Smooth muscle cell (in vitro differentiated cells): ENCODE data around the gene PFN3. TPM values are rescaled to one million over a fixed set of nuclear protein-coding genes. Genes with fewer than 3 reads are reported as not detected.

Experiments
- DNase-seq: peaks from one replicate; lab custom pipeline; 2025; ENCODE audit not compliant: unreplicated experiment; lab: John Stamatoyannopoulos, UW
- H2AFZ ChIP-seq: fragments of 200-600 bp; sonication (generic); 2 replicates; pipeline ENCODE4 v1.6.0; 2016; ENCODE audit warnings: antibody characterized with exemption, low read depth, mild to moderate bottlenecking
- H3F3A ChIP-seq: fragments of 200-600 bp; sonication (generic); 2 replicates; pipeline ENCODE4 v1.6.0; 2017; ENCODE audit warnings: antibody characterized with exemption, low read depth
- H3K27ac ChIP-seq: fragments of 200-600 bp; sonication (generic); 2 replicates; pipeline ENCODE4 v1.5.1; 2016; ENCODE audit warnings: low read depth, mild to moderate bottlenecking
- H3K27me3 ChIP-seq: fragments of 200-600 bp; sonication (generic); 2 replicates; pipeline ENCODE4 v1.6.1; 2016; ENCODE audit warnings: low read depth, mild to moderate bottlenecking
- H3K36me3 ChIP-seq: fragments of 200-600 bp; sonication (generic); 2 replicates; pipeline ENCODE4 v1.5.1; 2016; ENCODE audit warnings: low read depth
- H3K4me1 ChIP-seq: fragments of 200-600 bp; sonication (generic); 2 replicates; pipeline ENCODE4 v1.5.1; 2016; ENCODE audit warnings: low read depth
- H3K4me2 ChIP-seq: fragments of 200-600 bp; sonication (generic); 2 replicates; pipeline ENCODE4 v1.6.0; 2016; ENCODE audit warnings: mild to moderate bottlenecking
- H3K4me3 ChIP-seq: fragments of 200-600 bp; sonication (generic); 2 replicates; pipeline ENCODE4 v1.5.1; 2016; ENCODE audit warnings: mild to moderate bottlenecking
- H3K79me2 ChIP-seq: fragments of 200-600 bp; sonication (generic); 2 replicates; pipeline ENCODE4 v1.6.0; 2016; ENCODE audit warnings: low read depth, mild to moderate bottlenecking
- H3K9ac ChIP-seq: fragments of 200-600 bp; sonication (generic); 2 replicates; pipeline ENCODE4 v1.6.0; 2016; ENCODE audit warnings: low read depth
- H3K9me3 ChIP-seq: fragments of 200-600 bp; sonication (generic); replicated peaks from 2 replicates; pipeline ENCODE4 v1.5.1; 2016; ENCODE audit warnings: low read depth
- H4K20me1 ChIP-seq: fragments of 200-600 bp; sonication (generic); 2 replicates; pipeline ENCODE4 v1.6.0; 2016; ENCODE audit warnings: low read depth
- WGBS: methylation state at CpG from one replicate; pipeline ENCODE4 v1.1.7; 2016; ENCODE audit warnings: low lambda C conversion rate; 5-methylcytosine and 5-hydroxymethylcytosine counted together
- polyA plus RNA-seq: library from polyadenylated mRNA; unstranded; fragments of >200 nt; fragmentation: Nextera tagmentation; extraction: Ambion mirVana; gene quantifications from 2 replicates; pipeline ENCODE4 v1.2.1, GENCODE V29; 2016
- total RNA-seq: library from RNA; depleted of rRNA; stranded (reverse); fragments of >200 nt; gene quantifications from 2 replicates; pipeline ENCODE4 v1.2.3, GENCODE V29; 2014
- TF ChIP-seq, protein P1 (sequence below): fragments of 200-600 bp; sonication (generic); IDR thresholded peaks from 2 replicates; pipeline ENCODE4 v1.5.1; 2017; ENCODE audit warnings: borderline replicate concordance, mild to moderate bottlenecking, antibody characterized with exemption; ENCODE audit not compliant: insufficient read depth, poor library complexity, severe bottlenecking

PFN3 gene
- total RNA-seq (not detected in 2 replicates), polyA plus RNA-seq (not detected in 2 replicates)

DNA sequence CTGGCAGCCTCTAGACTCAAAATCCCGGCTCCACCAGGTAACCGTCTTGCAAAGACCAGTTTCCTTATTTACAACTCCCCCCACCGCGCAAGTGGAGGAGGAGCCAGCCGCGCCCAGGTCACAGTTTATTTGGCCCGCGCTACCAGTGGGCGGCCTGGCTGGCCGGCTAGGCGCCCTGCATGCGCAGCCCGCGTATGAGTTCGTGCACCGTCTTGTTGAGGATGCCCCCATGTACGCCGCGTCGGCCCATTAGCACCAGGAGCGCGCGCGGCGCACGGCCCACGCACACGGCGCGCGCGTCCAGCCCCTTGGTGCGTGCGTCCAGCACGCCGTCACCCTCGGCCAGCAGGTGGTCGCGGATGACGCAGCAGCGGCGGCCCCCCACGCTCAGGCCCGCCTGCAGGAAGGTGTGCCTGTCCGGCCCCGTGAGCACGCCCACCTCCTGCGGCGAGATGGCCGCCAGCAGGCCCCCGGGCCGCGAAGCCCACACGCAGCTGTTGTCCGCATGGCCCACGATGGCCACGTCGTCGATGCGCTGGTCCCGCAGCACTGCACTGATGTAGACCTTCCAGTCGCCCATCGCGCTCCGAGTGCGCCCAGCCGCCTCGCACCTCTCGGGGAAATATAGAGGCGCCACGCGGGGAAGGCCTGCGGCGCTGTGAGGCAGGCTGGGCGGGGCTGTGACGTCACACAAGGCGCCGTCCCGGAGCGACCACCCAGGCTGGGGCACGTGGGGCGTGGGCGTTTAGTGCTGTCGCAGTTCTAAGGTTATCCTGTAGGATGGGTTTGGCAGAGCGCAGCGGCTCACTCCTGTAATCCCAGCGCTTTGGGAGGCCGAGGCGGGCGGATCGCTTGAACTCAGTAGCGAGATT is at the start of gene PFN3:
Gene PFN3 (minus strand): TSS at position 665 of the 872 bp plus-strand sequence. CDS start 85 bp downstream, at position 580.
- H3K27ac ChIP-seq = no peak within 1 kb of the TSS
- no peaks in the 10 kb centered on the region for H3K9me3 ChIP-seq
- TF ChIP-seq, protein P1, sequence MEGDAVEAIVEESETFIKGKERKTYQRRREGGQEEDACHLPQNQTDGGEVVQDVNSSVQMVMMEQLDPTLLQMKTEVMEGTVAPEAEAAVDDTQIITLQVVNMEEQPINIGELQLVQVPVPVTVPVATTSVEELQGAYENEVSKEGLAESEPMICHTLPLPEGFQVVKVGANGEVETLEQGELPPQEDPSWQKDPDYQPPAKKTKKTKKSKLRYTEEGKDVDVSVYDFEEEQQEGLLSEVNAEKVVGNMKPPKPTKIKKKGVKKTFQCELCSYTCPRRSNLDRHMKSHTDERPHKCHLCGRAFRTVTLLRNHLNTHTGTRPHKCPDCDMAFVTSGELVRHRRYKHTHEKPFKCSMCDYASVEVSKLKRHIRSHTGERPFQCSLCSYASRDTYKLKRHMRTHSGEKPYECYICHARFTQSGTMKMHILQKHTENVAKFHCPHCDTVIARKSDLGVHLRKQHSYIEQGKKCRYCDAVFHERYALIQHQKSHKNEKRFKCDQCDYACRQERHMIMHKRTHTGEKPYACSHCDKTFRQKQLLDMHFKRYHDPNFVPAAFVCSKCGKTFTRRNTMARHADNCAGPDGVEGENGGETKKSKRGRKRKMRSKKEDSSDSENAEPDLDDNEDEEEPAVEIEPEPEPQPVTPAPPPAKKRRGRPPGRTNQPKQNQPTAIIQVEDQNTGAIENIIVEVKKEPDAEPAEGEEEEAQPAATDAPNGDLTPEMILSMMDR = no peak
- H3K4me2 ChIP-seq = no peak within 1 kb of the TSS
- no peak within 1 kb of the TSS for H2AFZ ChIP-seq
- no peaks in the 10 kb centered on the region for H3K79me2 ChIP-seq
- H3K4me3 ChIP-seq = no peak within 1 kb of the TSS
- no peaks in the 10 kb centered on the region for H3K36me3 ChIP-seq
- H3K9ac ChIP-seq = no peak within 1 kb of the TSS
- H3K27me3 ChIP-seq = peaks cover 14% of the 10 kb centered on the region
- peaks cover 9% of the 10 kb centered on the region for H3F3A ChIP-seq
- no peaks in the 10 kb centered on the region for H4K20me1 ChIP-seq
- WGBS = 95% methylated on average over 61 of the region's 92 CpGs
- H3K4me1 ChIP-seq = peaks cover 18% of the 10 kb centered on the region
- DNase-seq = no peak

DNA sequence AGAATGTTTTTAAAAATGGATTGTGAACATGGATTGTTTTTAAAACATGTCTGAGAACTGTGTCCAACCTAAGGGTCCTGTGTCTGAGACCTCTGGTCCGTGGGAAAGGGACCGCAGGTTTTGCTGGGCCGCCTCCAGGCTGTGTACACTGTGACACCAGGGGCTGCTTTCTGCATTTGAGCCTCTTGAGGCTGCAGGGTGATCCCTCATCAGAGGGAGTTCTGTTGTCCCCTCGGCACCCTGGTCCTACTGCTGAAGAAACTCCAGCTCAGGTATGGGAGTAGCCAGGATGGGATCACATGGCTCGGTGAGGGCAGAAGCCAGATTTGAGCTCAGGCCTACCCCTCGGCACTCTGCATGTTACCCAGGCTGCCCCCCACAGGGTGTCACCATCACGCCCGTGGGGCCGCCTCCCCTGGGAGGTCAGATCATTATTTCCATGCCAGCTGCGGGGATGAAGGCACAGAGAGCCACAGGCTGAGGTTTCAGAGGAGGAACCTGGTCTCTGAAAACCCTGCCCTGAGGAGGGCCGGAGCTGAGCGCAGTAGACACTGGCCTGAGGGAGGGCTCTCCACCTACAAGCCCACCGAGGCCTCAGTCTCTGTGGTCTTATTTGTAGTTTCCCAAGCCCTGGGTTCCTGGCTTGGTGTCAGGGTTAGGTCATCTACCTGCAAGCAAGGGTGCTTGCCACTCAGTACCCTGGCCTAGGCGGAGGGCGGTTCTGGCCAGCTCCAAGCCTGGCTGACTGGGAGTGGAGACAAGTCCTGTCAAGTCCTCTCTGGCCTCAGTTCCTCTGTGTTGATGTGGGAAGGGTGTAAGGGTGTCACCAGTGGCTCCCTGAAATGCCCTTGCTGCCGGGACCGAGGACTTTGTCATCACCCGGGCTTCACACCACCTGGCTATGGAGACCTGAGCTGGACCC is 48.9 kb upstream of the PFN3 start:
- H3K27me3 ChIP-seq = no peaks in the 10 kb centered on the region
- H4K20me1 ChIP-seq = peaks cover 26% of the 10 kb centered on the region
- H3K27ac ChIP-seq = no peak overlapping the region
- peaks cover 19% of the 10 kb centered on the region for H3K4me1 ChIP-seq
- H3K9ac ChIP-seq = no peak overlapping the region
- WGBS = 93% methylated on average over 18 of the region's 18 CpGs
- H3K79me2 ChIP-seq = no peaks in the 10 kb centered on the region
- H3F3A ChIP-seq = peaks cover 9% of the 10 kb centered on the region
- no peaks in the 10 kb centered on the region for H3K36me3 ChIP-seq
- H2AFZ ChIP-seq = no peak overlapping the region
- no peaks in the 10 kb centered on the region for H3K9me3 ChIP-seq
- no peak overlapping the region for H3K4me3 ChIP-seq
- no peak overlapping the region for H3K4me2 ChIP-seq
- TF ChIP-seq, protein P1 = no peak
- DNase-seq = no peak

GRCh38 chr5:177448244-177448950 is 47.9 kb upstream of the PFN3 start:
- TF ChIP-seq, protein P1 = no peak
- Histone ChIP-seq H3F3A (peaks cover 9% of the 10 kb centered on the region), H3K9ac (no peak overlapping the region), H3K4me2 (peak overlapping the region; percentile 97), H3K4me1 (peaks cover 13% of the 10 kb centered on the region), H3K79me2 (no peaks in the 10 kb centered on the region), H3K36me3 (no peaks in the 10 kb centered on the region), H3K27me3 (no peaks in the 10 kb centered on the region), H4K20me1 (peaks cover 21% of the 10 kb centered on the region), H3K27ac (no peak overlapping the region), H3K4me3 (no peak overlapping the region), H2AFZ (no peak overlapping the region), H3K9me3 (no peaks in the 10 kb centered on the region)
- WGBS = 91% methylated on average over 6 of the region's 6 CpGs
- DNase-seq = no peak
